Esophagus squamous epithelium (tissue), 5 donors: ENCODE data around the gene DENND2C. TPM values are rescaled to one million over a fixed set of nuclear protein-coding genes. Genes with fewer than 3 reads are reported as not detected.

Experiments used
- DNase-seq: peaks from one replicate; lab custom pipeline; 2025; lab: John Stamatoyannopoulos, UW
- H3K27ac ChIP-seq, 4 donors: fragments of 200-600 bp; sonication (generic); one replicate each; pipeline ENCODE4 v1.5.1; 2016 to 2019; ENCODE audit warnings: mild to moderate bottlenecking in 1 of 4
- H3K27me3 ChIP-seq, 4 donors: fragments of 200-600 bp; sonication (generic); 1 replicate in 3 of 4; 2 replicates in 1 of 4; pipeline versions ENCODE4 v1.5.1 to v1.6.0; 2017 to 2021; ENCODE audit warnings: antibody characterized with exemption in 1 of 4
- H3K36me3 ChIP-seq, 3 donors: fragments of 200-600 bp; sonication (generic); one replicate each; pipeline ENCODE4 v1.5.1; 2016 to 2019
- H3K4me1 ChIP-seq, 3 donors: fragments of 200-600 bp; sonication (generic); one replicate each; pipeline ENCODE4 v1.5.1; 2017 to 2019
- H3K4me3 ChIP-seq, 4 donors: fragments of 200-600 bp; sonication (generic); 1 replicate in 3 of 4; 2 replicates in 1 of 4; pipeline ENCODE4 v1.5.1; 2016 to 2019; ENCODE audit warnings: mild to moderate bottlenecking in 2 of 4, moderate library complexity in 1 of 4
- H3K9me3 ChIP-seq, 3 donors: fragments of 200-600 bp; sonication (generic); one replicate each; pipeline ENCODE4 v1.5.1; 2016 to 2019
- POLR2A ChIP-seq, 4 donors: fragments of 450-650 bp; IDR thresholded peaks; one replicate each; pipeline ENCODE4 v1.6.1; 2017; ENCODE audit warnings: antibody characterized with exemption in 4 of 4, mild to moderate bottlenecking in 4 of 4, moderate library complexity in 3 of 4
- WGBS, 2 donors: methylation state at CpG; one replicate each; pipeline ENCODE4 v1.1.5; 2018; 5-methylcytosine and 5-hydroxymethylcytosine counted together
- intact Hi-C: fragments of 100-400 bp; cut with DNase I; formaldehyde crosslinking; loops from one replicate; pipeline ENCODE4 v1.15.0; 2022
- total RNA-seq, 4 donors: library from RNA; depleted of rRNA; stranded (reverse); fragments of >200 nt; gene quantifications; one replicate each; pipeline ENCODE4 v1.1.0, GENCODE V29; 2016
- TF ChIP-seq, protein P1 (sequence below), 6 experiments: fragments of 450-650 bp in 4 of 6; fragments of 200-600 bp in 2 of 6; sonication (generic) in 2 of 6; IDR thresholded peaks; one replicate each; pipeline ENCODE4 v1.5.1; 2016 to 2019; ENCODE audit warnings: antibody characterized with exemption in 6 of 6, mild to moderate bottlenecking in 4 of 6, moderate library complexity in 4 of 6
- donor health status: DM: yes; HTN: yes; CAD: no.

DENND2C gene
- total RNA-seq, 4 donors from 2014 or later = 30.3 to 67.0 (median 41.2) TPM

GRCh38 chr1:114668373-114668772, 1.5 kb downstream of the DENND2C start:
- peaks cover 0 to 40% (median 3%) of the 10 kb centered on the region in 3 donors for H3K4me1 ChIP-seq
- H3K27ac ChIP-seq = peak overlapping the region; percentile 94 to 99 (median 96)
- peaks cover 0 to 6% (median 0%) of the 10 kb centered on the region in 3 donors for H3K36me3 ChIP-seq
- TF ChIP-seq POLR2A (IDR thresholded peaks at IDR 0.05) = no peak
- TF ChIP-seq, protein P1, sequence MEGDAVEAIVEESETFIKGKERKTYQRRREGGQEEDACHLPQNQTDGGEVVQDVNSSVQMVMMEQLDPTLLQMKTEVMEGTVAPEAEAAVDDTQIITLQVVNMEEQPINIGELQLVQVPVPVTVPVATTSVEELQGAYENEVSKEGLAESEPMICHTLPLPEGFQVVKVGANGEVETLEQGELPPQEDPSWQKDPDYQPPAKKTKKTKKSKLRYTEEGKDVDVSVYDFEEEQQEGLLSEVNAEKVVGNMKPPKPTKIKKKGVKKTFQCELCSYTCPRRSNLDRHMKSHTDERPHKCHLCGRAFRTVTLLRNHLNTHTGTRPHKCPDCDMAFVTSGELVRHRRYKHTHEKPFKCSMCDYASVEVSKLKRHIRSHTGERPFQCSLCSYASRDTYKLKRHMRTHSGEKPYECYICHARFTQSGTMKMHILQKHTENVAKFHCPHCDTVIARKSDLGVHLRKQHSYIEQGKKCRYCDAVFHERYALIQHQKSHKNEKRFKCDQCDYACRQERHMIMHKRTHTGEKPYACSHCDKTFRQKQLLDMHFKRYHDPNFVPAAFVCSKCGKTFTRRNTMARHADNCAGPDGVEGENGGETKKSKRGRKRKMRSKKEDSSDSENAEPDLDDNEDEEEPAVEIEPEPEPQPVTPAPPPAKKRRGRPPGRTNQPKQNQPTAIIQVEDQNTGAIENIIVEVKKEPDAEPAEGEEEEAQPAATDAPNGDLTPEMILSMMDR (IDR thresholded peaks at IDR 0.05) = no peak
- DNase-seq = no peak
- H3K4me3 ChIP-seq = peak overlapping the region; percentile 63 to 97 (median 77)
- H3K9me3 ChIP-seq = no peaks in the 10 kb centered on the region
- 41 to 55% methylated on average over 4 of the region's 4 CpGs for WGBS, 2 donors
- intact Hi-C loops = no loop called here
- no peaks in the 10 kb centered on the region for H3K27me3 ChIP-seq

DNA sequence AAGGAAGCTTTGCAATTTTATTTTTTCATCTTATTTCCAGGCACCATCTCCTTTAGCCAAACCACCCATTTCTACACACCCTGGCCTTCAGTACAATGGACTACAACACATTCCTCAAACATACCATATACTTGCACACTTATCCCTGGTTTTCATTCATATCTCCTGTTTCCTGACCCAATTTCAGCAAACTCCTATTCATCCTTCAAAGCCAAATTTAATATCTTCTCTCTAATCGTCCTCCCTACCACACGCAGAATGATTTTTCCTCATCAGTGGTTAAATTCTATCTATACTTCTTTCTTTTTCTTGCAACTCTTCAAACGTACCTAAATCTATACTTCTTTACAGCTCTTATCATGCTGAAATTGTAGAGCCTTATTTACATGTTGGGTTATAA, 2.9 kb downstream of the DENND2C start:
- no peak for DNase-seq
- peaks cover 0 to 37% (median 3%) of the 10 kb centered on the region in 3 donors for H3K4me1 ChIP-seq
- TF ChIP-seq, protein P1 (IDR thresholded peaks at IDR 0.05) = no peak
- TF ChIP-seq POLR2A (IDR thresholded peaks at IDR 0.05) = no peak
- peaks cover 0 to 6% (median 0%) of the 10 kb centered on the region in 3 donors for H3K36me3 ChIP-seq
- H3K4me3 ChIP-seq = no peak overlapping the region
- intact Hi-C loops = no loop called here
- WGBS, 2 donors = 87 to 92% methylated on average over 3 of the region's 3 CpGs
- H3K9me3 ChIP-seq = no peaks in the 10 kb centered on the region
- no peak overlapping the region for H3K27ac ChIP-seq
- no peaks in the 10 kb centered on the region for H3K27me3 ChIP-seq

- Histone ChIP-seq H3K36me3 (peaks cover 0 to 6% (median 0%) of the 10 kb centered on the region in 3 donors), H3K9me3 (no peaks in the 10 kb centered on the region), H3K4me1 (peaks cover 0 to 25% (median 0%) of the 10 kb centered on the region in 3 donors), H3K27ac (no peak overlapping the region), H3K4me3 (no peak overlapping the region), H3K27me3 (no peaks in the 10 kb centered on the region)
- TF ChIP-seq, protein P1 (IDR thresholded peaks at IDR 0.05) = no peak
- TF ChIP-seq POLR2A (IDR thresholded peaks at IDR 0.05) = no peak
- intact Hi-C loops = no loop called here
- WGBS, 2 donors = 15 to 51% methylated on average over 2 of the region's 2 CpGs
- no peak for DNase-seq
Observed at GRCh38 chr1:114660238-114660637, 9.6 kb downstream of the DENND2C start.

DNA sequence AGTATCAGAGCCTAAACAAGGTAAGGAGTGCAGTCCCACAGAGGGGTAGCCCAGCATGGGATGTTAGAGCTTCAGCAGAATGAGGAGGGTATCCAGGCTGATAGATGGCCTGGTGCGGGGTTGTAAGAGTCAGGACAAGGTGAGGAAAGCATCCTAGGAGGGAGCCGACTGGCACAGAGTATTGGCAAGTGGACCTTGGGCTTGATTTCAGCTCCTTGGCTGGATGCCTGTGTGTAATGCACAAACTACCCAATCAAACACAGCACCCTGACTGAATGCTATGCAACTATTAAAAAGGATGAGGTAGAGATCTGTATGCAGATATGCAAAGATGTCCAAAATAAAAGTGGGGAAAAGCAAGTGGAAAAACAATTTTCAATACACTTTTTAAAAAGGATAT, 18.0 kb downstream of the DENND2C start:
- DNase-seq = no peak
- intact Hi-C loops = no loop called here
- Histone ChIP-seq H3K27me3 (no peaks in the 10 kb centered on the region), H3K36me3 (peaks cover 0 to 3% (median 0%) of the 10 kb centered on the region in 3 donors), H3K4me1 (no peaks in the 10 kb centered on the region), H3K4me3 (no peak overlapping the region), H3K27ac (no peak overlapping the region), H3K9me3 (no peaks in the 10 kb centered on the region)
- 62 to 68% methylated on average over 2 of the region's 2 CpGs for WGBS, 2 donors
- TF ChIP-seq POLR2A (IDR thresholded peaks at IDR 0.05) = no peak
- TF ChIP-seq, protein P1 (IDR thresholded peaks at IDR 0.05) = no peak

GRCh38 chr1:114648503-114648902, 21.3 kb downstream of the DENND2C start:
- no peaks in the 10 kb centered on the region for H3K36me3 ChIP-seq
- H3K27me3 ChIP-seq = no peaks in the 10 kb centered on the region
- no peak overlapping the region for H3K27ac ChIP-seq
- no peak for DNase-seq
- no peaks in the 10 kb centered on the region for H3K9me3 ChIP-seq
- TF ChIP-seq, protein P1 (IDR thresholded peaks at IDR 0.05) = no peak
- no peak for TF ChIP-seq POLR2A (IDR thresholded peaks at IDR 0.05)
- 91 to 92% methylated on average over 1 of the region's 1 CpG for WGBS, 2 donors
- H3K4me3 ChIP-seq = no peak overlapping the region
- no peaks in the 10 kb centered on the region for H3K4me1 ChIP-seq
- intact Hi-C loops = no loop called here
